Fibroblast of skin of right quadriceps (primary cell): ENCODE results near the gene SIX5.
"Not testable (repeated sequence)": the region's sequence is repeated elsewhere in the genome, so short reads cannot be mapped to it uniquely, and the experiment has no call there.

Experiments
- DNase-seq: peaks from one replicate; pipeline ENCODE4 v3.0.0-alpha.2; 2013

SIX5 gene

GRCh38 chr19:45768984-45769782 is at the start of gene SIX5:
SIX5 (minus strand) TSS chr19:45769252; CDS start chr19:45768844, 408 bp downstream.
- peak; percentile 99 for DNase-seq

GRCh38 chr19:45817725-45818301 is 48.8 kb upstream of the SIX5 start:
- no peak for DNase-seq

GRCh38 chr19:45817010-45817724 is 48.1 kb upstream of the SIX5 start:
- DNase-seq = peak; percentile 91

- DNase-seq = no peak
Observed at GRCh38 chr19:45816236-45817009, 47.4 kb upstream of the SIX5 start.

- no peak for DNase-seq
Observed at GRCh38 chr19:45815481-45816216, 46.6 kb upstream of the SIX5 start.

- DNase-seq = no peak
Observed at GRCh38 chr19:45814851-45815480, 45.9 kb upstream of the SIX5 start, which contains the start of gene RSPH6A. RSPH6A (minus strand) TSS chr19:45815308; CDS start chr19:45815176, 132 bp downstream.

- DNase-seq = no peak
Observed at GRCh38 chr19:45814166-45814780, 45.2 kb upstream of the SIX5 start.

GRCh38 chr19:45812297-45812696 is 43.2 kb upstream of the SIX5 start:
- no peak for DNase-seq

GRCh38 chr19:45809643-45810159 is 40.6 kb upstream of the SIX5 start:
- peak; percentile 87 for DNase-seq

- DNase-seq = no peak
Observed at GRCh38 chr19:45805719-45806118, 36.7 kb upstream of the SIX5 start.

- DNase-seq = no peak
Observed at GRCh38 chr19:45804959-45805230, 35.8 kb upstream of the SIX5 start.

GRCh38 chr19:45804140-45804958 is 35.3 kb upstream of the SIX5 start:
- DNase-seq = no peak

GRCh38 chr19:45801603-45802175 is 32.6 kb upstream of the SIX5 start:
- no peak for DNase-seq

- DNase-seq = peak; percentile 67
Observed at GRCh38 chr19:45800070-45800553, 31.1 kb upstream of the SIX5 start.

GRCh38 chr19:45799541-45799940 is 30.5 kb upstream of the SIX5 start:
- DNase-seq = not testable (repeated sequence)

- DNase-seq = peak; percentile 88
Observed at GRCh38 chr19:45798995-45799517, 30.0 kb upstream of the SIX5 start.

GRCh38 chr19:45794627-45795026 is 25.6 kb upstream of the SIX5 start:
- no peak for DNase-seq

GRCh38 chr19:45793876-45794275 is 24.8 kb upstream of the SIX5 start:
- no peak for DNase-seq

GRCh38 chr19:45793178-45793564 is 24.1 kb upstream of the SIX5 start:
- no peak for DNase-seq
